Uterus (tissue), 2 donors: Measurements from ENCODE around the gene GIPC2.

Experiments
- POLR2A ChIP-seq, 2 donors: fragments of 450-650 bp; IDR thresholded peaks; one replicate each; pipeline ENCODE4 v1.6.1; 2016; ENCODE audit warnings: antibody characterized with exemption in 2 of 2, mild to moderate bottlenecking in 1 of 2, moderate library complexity in 1 of 2
- TF ChIP-seq, protein P1 (sequence below), 4 experiments: fragments of 200-600 bp in 2 of 4; fragments of 450-650 bp in 2 of 4; sonication (generic) in 2 of 4; IDR thresholded peaks; one replicate each; pipeline ENCODE4 v1.5.1; 2016 to 2019; ENCODE audit warnings: antibody characterized with exemption in 4 of 4, mild to moderate bottlenecking in 2 of 4, moderate library complexity in 1 of 4

DNA sequence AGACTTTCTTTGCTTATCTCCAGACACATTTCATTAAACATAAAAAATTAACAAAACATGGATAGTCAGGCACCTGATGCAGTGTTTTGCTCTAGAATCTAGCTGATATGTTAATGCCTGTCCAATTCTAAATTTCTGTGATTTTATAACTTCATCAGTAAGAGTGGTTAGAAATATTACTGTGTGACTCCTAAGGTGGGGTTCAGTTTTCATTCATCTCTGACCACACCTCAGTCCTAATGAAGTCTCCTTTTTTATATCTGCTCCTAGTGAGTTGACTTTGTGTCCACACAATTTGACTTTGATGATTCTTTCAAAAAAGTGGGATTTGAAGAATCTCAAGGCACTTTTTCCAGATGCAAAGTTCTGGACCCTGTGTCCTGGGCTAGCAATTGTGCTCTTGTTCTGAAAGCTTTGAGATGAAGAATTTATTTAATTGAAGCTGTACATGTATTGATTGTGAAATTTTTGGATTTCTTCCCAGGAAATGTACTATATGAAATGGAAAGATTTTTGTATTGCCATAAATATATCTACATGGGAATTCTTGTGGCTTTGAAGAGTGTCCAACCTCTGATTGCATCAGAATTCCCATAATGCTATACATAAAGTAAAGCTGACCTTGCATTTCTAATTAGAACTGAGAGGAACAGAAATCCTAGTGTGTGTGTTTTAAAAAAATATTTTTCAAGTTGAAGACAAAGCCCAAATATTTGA is 111.2 kb downstream of the GIPC2 start:
- TF ChIP-seq, protein P1, sequence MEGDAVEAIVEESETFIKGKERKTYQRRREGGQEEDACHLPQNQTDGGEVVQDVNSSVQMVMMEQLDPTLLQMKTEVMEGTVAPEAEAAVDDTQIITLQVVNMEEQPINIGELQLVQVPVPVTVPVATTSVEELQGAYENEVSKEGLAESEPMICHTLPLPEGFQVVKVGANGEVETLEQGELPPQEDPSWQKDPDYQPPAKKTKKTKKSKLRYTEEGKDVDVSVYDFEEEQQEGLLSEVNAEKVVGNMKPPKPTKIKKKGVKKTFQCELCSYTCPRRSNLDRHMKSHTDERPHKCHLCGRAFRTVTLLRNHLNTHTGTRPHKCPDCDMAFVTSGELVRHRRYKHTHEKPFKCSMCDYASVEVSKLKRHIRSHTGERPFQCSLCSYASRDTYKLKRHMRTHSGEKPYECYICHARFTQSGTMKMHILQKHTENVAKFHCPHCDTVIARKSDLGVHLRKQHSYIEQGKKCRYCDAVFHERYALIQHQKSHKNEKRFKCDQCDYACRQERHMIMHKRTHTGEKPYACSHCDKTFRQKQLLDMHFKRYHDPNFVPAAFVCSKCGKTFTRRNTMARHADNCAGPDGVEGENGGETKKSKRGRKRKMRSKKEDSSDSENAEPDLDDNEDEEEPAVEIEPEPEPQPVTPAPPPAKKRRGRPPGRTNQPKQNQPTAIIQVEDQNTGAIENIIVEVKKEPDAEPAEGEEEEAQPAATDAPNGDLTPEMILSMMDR (IDR thresholded peaks at IDR 0.05) = no peak
- TF ChIP-seq POLR2A (IDR thresholded peaks at IDR 0.05) = no peak
